Tibial artery (tissue), 4 donors: ENCODE measurements around the gene NIPBL.

Experiments
- DNase-seq, 2 donors: peaks; one replicate each; pipeline ENCODE4 v3.0.0-alpha.2; 2019
- H3K27ac ChIP-seq, 2 donors: fragments of 200-600 bp; sonication (generic) in 1 of 2; 1 replicate in 1 of 2; 2 replicates in 1 of 2; pipeline ENCODE4 v1.5.1; 2018 to 2019; ENCODE audit warnings: mild to moderate bottlenecking in 1 of 2
- H3K27me3 ChIP-seq, 2 donors: fragments of 200-600 bp; sonication (generic) in 1 of 2; one replicate each; pipeline versions ENCODE4 v1.5.1 to v1.6.0; 2016 to 2019
- H3K36me3 ChIP-seq, 3 donors: fragments of 200-600 bp; sonication (generic) in 2 of 3; one replicate each; pipeline ENCODE4 v1.5.1; 2016 to 2019; ENCODE audit warnings: mild to moderate bottlenecking in 2 of 3
- H3K4me1 ChIP-seq, 4 donors: fragments of 200-600 bp; sonication (generic) in 2 of 4; 1 replicate in 3 of 4; 2 replicates in 1 of 4; pipeline ENCODE4 v1.5.1; 2016 to 2019
- H3K4me3 ChIP-seq, 2 donors: fragments of 200-600 bp; sonication (generic) in 1 of 2; 1 replicate in 1 of 2; 2 replicates in 1 of 2; pipeline ENCODE4 v1.5.1; 2018 to 2019; ENCODE audit warnings: mild to moderate bottlenecking in 2 of 2
- H3K9me3 ChIP-seq, 3 donors: fragments of 200-600 bp; sonication (generic) in 1 of 3; one replicate each; pipeline ENCODE4 v1.5.1; 2016 to 2019
- CTCF ChIP-seq, 2 experiments: fragments of 200-600 bp in 1 of 2; fragments of 450-650 bp in 1 of 2; IDR thresholded peaks; one replicate each; pipeline ENCODE4 v1.5.1; 2017 to 2019; ENCODE audit warnings: antibody characterized with exemption in 2 of 2, mild to moderate bottlenecking in 1 of 2, moderate library complexity in 1 of 2
- intact Hi-C: fragments of 100-400 bp; cut with DNase I; formaldehyde crosslinking; loops from one replicate; pipeline ENCODE4 v1.15.0; 2023; ENCODE audit warnings: low total_unique reads

Gene NIPBL

GRCh38 chr5:36881807-36882206, 5.2 kb downstream of the NIPBL start:
- no peak for DNase-seq
- H3K4me1 ChIP-seq, result peaks cover 0 to 81% (median 11%) of the 10 kb centered on the region in 4 donors
- H3K9me3 ChIP-seq, result no peaks in the 10 kb centered on the region
- intact Hi-C loops, result no loop called here
- TF ChIP-seq CTCF (IDR thresholded peaks at IDR 0.05), result no peak
- H3K4me3 ChIP-seq, result no peak overlapping the region
- H3K36me3 ChIP-seq, result no peaks in the 10 kb centered on the region
- H3K27me3 ChIP-seq, result no peaks in the 10 kb centered on the region
- no peak overlapping the region for H3K27ac ChIP-seq

GRCh38 chr5:36882250-36882649, 5.7 kb downstream of the NIPBL start:
- no peak for DNase-seq
- Histone ChIP-seq H3K27me3 (no peaks in the 10 kb centered on the region), H3K27ac (no peak overlapping the region), H3K9me3 (no peaks in the 10 kb centered on the region), H3K4me1 (peaks cover 0 to 85% (median 11%) of the 10 kb centered on the region in 4 donors), H3K36me3 (no peaks in the 10 kb centered on the region), H3K4me3 (no peak overlapping the region)
- TF ChIP-seq CTCF (IDR thresholded peaks at IDR 0.05), result no peak
- intact Hi-C loops, result no loop called here

GRCh38 chr5:36883894-36884462, 7.4 kb downstream of the NIPBL start:
- H3K36me3 ChIP-seq, result no peaks in the 10 kb centered on the region
- H3K27me3 ChIP-seq, result no peaks in the 10 kb centered on the region
- no peak overlapping the region for H3K4me3 ChIP-seq
- no peak for TF ChIP-seq CTCF (IDR thresholded peaks at IDR 0.05)
- H3K4me1 ChIP-seq, result peaks cover 0 to 88% (median 12%) of the 10 kb centered on the region in 4 donors
- DNase-seq, result no peak
- H3K9me3 ChIP-seq, result no peaks in the 10 kb centered on the region
- intact Hi-C loops, result no loop called here
- no peak overlapping the region for H3K27ac ChIP-seq

- intact Hi-C loops, result no loop called here
- no peak for DNase-seq
These were observed 8.6 kb downstream of the NIPBL start for GRCh38 chr5:36885149-36885548.

DNA sequence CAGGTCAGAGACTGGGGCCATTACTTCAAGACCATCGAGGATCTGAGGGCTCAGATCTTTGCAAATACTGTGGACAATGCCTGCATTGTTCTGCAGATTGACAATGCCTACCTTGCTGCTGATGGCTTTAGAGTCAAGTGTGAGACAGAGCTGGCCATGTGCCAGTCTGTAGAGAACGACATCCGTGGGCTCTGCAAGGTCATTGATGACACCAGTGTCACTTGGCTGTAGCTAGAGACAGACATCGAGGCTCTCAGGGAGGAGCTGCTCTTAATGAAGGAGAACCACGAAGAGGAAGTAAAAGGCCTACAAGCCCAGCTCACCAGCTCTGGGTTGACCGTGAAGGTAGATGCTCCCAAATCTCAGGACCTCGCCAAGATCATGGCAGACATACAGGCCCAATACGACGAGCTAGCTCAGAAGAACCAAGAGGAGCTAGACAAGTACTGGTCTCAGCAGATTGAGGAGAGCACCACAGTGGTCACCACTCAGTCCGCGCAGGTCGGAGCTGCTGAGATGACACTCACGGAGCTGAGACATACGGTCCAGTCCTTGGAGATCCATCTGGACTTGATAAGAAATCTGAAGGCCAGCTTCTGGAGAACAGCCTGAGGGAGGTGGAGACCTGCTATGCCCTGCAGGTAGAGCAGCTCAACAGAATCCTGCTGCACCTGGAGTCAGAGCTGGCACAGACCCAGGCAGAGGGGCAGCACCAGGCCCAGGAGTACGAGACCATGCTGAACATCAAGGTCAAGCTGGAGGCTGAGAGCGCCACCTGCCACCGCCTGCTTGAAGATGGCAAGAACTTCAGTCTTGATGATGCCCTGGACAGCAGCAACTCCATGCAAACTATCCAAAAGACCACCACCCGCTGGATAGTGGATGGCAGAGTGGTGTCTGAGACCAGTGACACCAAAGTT, 9.3 kb downstream of the NIPBL start:
- Histone ChIP-seq H3K4me3 (no peak overlapping the region), H3K4me1 (peaks cover 0 to 82% (median 9%) of the 10 kb centered on the region in 4 donors), H3K36me3 (peaks cover 0 to 1% (median 0%) of the 10 kb centered on the region in 3 donors), H3K9me3 (no peaks in the 10 kb centered on the region), H3K27ac (no peak overlapping the region), H3K27me3 (no peaks in the 10 kb centered on the region)
- no peak for TF ChIP-seq CTCF (IDR thresholded peaks at IDR 0.05)
- intact Hi-C loops, result no loop called here
- DNase-seq, result no peak

More at GRCh38 chr5:36885149-36885548, 8.6 kb downstream of the NIPBL start:
- Histone ChIP-seq H3K9me3 (no peaks in the 10 kb centered on the region), H3K4me1 (peaks cover 0 to 88% (median 13%) of the 10 kb centered on the region in 4 donors), H3K27me3 (no peaks in the 10 kb centered on the region), H3K27ac (no peak overlapping the region), H3K36me3 (no peaks in the 10 kb centered on the region), H3K4me3 (no peak overlapping the region)
- TF ChIP-seq CTCF (IDR thresholded peaks at IDR 0.05), result no peak
